Activated T-cell treated with anti-CD3 and anti-CD28 coated beads, Interleukin-2, amount 50 U/mL, for 72 hours (primary cell): ENCODE data around the gene TCF4. TPM values are rescaled to one million over a fixed set of nuclear protein-coding genes. Genes with fewer than 3 reads are reported as not detected.
A peak's percentile ranks its signal among the peaks of the same experiment; 100 is the strongest.

ENCODE experiments used
- ATAC-seq, 2 donors: fragments of 150-1000 bp; cut with Tn5 transposase; replicated peaks in 1 of 2; 2 replicates each; pipeline ENCODE4 v1.10.0; 2021; ENCODE audit warnings: moderate library complexity in 2 of 2, mild to moderate bottlenecking in 1 of 2
- DNase-seq, 2 donors: peaks; one replicate each; pipeline ENCODE4 v3.0.0; 2021 to 2022; ENCODE audit warnings: mixed read lengths in 1 of 2
- H3K27ac Mint-ChIP-seq: one replicate; pipeline ENCODE4 v1.8.0; 2022; ENCODE audit warnings: mild to moderate bottlenecking, moderate library complexity, mixed read lengths
- H3K27me3 Mint-ChIP-seq: one replicate; pipeline ENCODE4 v1.8.0; 2022; ENCODE audit warnings: low read depth, mixed read lengths
- H3K36me3 Mint-ChIP-seq, 2 donors: one replicate each; pipeline ENCODE4 v1.8.0; 2022; ENCODE audit warnings: mixed read lengths in 2 of 2, mild to moderate bottlenecking in 1 of 2; ENCODE audit not compliant: insufficient read depth in 2 of 2
- H3K4me1 Mint-ChIP-seq: one replicate; pipeline ENCODE4 v1.8.0; 2022; ENCODE audit warnings: low read depth, mixed read lengths
- H3K4me3 Mint-ChIP-seq, 2 donors: one replicate each; pipeline ENCODE4 v1.8.0; 2022; ENCODE audit warnings: mild to moderate bottlenecking in 2 of 2, mixed read lengths in 2 of 2, moderate library complexity in 2 of 2
- H3K9me3 Mint-ChIP-seq, 2 donors: one replicate each; pipeline ENCODE4 v1.8.0; 2022; ENCODE audit warnings: mixed read lengths in 2 of 2
- total RNA-seq, 2 donors: library from RNA; stranded (reverse); gene quantifications; one replicate each; pipeline ENCODE4 v1.2.3, GENCODE V29; 2022

The TCF4 gene
- total RNA-seq, 2 donors from 2014 or later: 1.8 to 2.4 TPM

- no peak overlapping the region for H3K27ac Mint-ChIP-seq
- H3K27me3 Mint-ChIP-seq: peaks cover 20% of the 10 kb centered on the region
- no peaks in the 10 kb centered on the region for H3K9me3 Mint-ChIP-seq
- H3K36me3 Mint-ChIP-seq: no peaks in the 10 kb centered on the region
- H3K4me1 Mint-ChIP-seq: no peaks in the 10 kb centered on the region
- no peak for DNase-seq
- no peak for ATAC-seq
- no peak overlapping the region for H3K4me3 Mint-ChIP-seq
These were observed 122.7 kb downstream of the TCF4 start for GRCh38 chr18:55465313-55465712.

- no peaks in the 10 kb centered on the region for H3K4me1 Mint-ChIP-seq
- no peak overlapping the region for H3K4me3 Mint-ChIP-seq
- DNase-seq: no peak
- H3K27ac Mint-ChIP-seq: no peak overlapping the region
- H3K9me3 Mint-ChIP-seq: no peaks in the 10 kb centered on the region
- H3K36me3 Mint-ChIP-seq: no peaks in the 10 kb centered on the region
- peaks cover 20% of the 10 kb centered on the region for H3K27me3 Mint-ChIP-seq
- no peak for ATAC-seq
These were observed 123.4 kb downstream of the TCF4 start for GRCh38 chr18:55464581-55464980.

GRCh38 chr18:55462652-55463051 is 125.3 kb downstream of the TCF4 start:
- no peak for DNase-seq
- peaks cover 13% of the 10 kb centered on the region for H3K27me3 Mint-ChIP-seq
- no peak overlapping the region for H3K27ac Mint-ChIP-seq
- H3K4me3 Mint-ChIP-seq: no peak overlapping the region
- ATAC-seq: no peak
- no peaks in the 10 kb centered on the region for H3K36me3 Mint-ChIP-seq
- H3K4me1 Mint-ChIP-seq: no peaks in the 10 kb centered on the region
- no peaks in the 10 kb centered on the region for H3K9me3 Mint-ChIP-seq

GRCh38 chr18:55461848-55462247 is 126.1 kb downstream of the TCF4 start:
- Mint-ChIP-seq H3K36me3 (no peaks in the 10 kb centered on the region), H3K27me3 (peaks cover 5% of the 10 kb centered on the region)

GRCh38 chr18:55458456-55459203 is 129.4 kb downstream of the TCF4 start:
- DNase-seq: no peak
- Mint-ChIP-seq H3K36me3 (no peaks in the 10 kb centered on the region), H3K27ac (no peak overlapping the region), H3K4me3 (no peak overlapping the region), H3K9me3 (no peaks in the 10 kb centered on the region), H3K4me1 (no peaks in the 10 kb centered on the region), H3K27me3 (peaks cover 5% of the 10 kb centered on the region)
- ATAC-seq: no peak

More at GRCh38 chr18:55461848-55462247, 126.1 kb downstream of the TCF4 start:
- no peaks in the 10 kb centered on the region for H3K9me3 Mint-ChIP-seq
- no peak overlapping the region for H3K4me3 Mint-ChIP-seq
- no peaks in the 10 kb centered on the region for H3K4me1 Mint-ChIP-seq
- DNase-seq (no peak), ATAC-seq (no peak)
- H3K27ac Mint-ChIP-seq: no peak overlapping the region

- no peak overlapping the region for H3K4me3 Mint-ChIP-seq
- no peaks in the 10 kb centered on the region for H3K36me3 Mint-ChIP-seq
- H3K4me1 Mint-ChIP-seq: no peaks in the 10 kb centered on the region
- no peaks in the 10 kb centered on the region for H3K9me3 Mint-ChIP-seq
- peaks cover 5% of the 10 kb centered on the region for H3K27me3 Mint-ChIP-seq
- no peak overlapping the region for H3K27ac Mint-ChIP-seq
- no peak for DNase-seq
- ATAC-seq: peak in 1 of 2 donors; percentile 50
These were observed 131.0 kb downstream of the TCF4 start for GRCh38 chr18:55457028-55457427.

- peaks cover 5% of the 10 kb centered on the region for H3K27me3 Mint-ChIP-seq
- ATAC-seq (no peak), DNase-seq (no peak)
- H3K36me3 Mint-ChIP-seq: no peaks in the 10 kb centered on the region
- H3K4me1 Mint-ChIP-seq: no peaks in the 10 kb centered on the region
- no peaks in the 10 kb centered on the region for H3K9me3 Mint-ChIP-seq
- no peak overlapping the region for H3K27ac Mint-ChIP-seq
- no peak overlapping the region for H3K4me3 Mint-ChIP-seq
These were observed 132.1 kb downstream of the TCF4 start for GRCh38 chr18:55455938-55456337.

GRCh38 chr18:55453186-55453585 is 134.8 kb downstream of the TCF4 start:
- DNase-seq: no peak
- no peak for ATAC-seq
- Mint-ChIP-seq H3K9me3 (no peaks in the 10 kb centered on the region), H3K4me1 (no peaks in the 10 kb centered on the region), H3K27ac (no peak overlapping the region), H3K4me3 (no peak overlapping the region), H3K36me3 (no peaks in the 10 kb centered on the region), H3K27me3 (peaks cover 5% of the 10 kb centered on the region)

GRCh38 chr18:55452123-55452611 is 135.8 kb downstream of the TCF4 start:
- peaks cover 5% of the 10 kb centered on the region for H3K27me3 Mint-ChIP-seq
- DNase-seq: no peak
- ATAC-seq: no peak
- H3K4me3 Mint-ChIP-seq: no peak overlapping the region
- no peaks in the 10 kb centered on the region for H3K36me3 Mint-ChIP-seq
- H3K4me1 Mint-ChIP-seq: no peaks in the 10 kb centered on the region
- no peaks in the 10 kb centered on the region for H3K9me3 Mint-ChIP-seq
- no peak overlapping the region for H3K27ac Mint-ChIP-seq

- peaks cover 0 to 3% of the 10 kb centered on the region in 2 donors for H3K36me3 Mint-ChIP-seq
- ATAC-seq (no peak), DNase-seq (no peak)
- no peak overlapping the region for H3K4me3 Mint-ChIP-seq
- H3K27ac Mint-ChIP-seq: no peak overlapping the region
- no peaks in the 10 kb centered on the region for H3K4me1 Mint-ChIP-seq
- H3K27me3 Mint-ChIP-seq: peaks cover 8% of the 10 kb centered on the region
- H3K9me3 Mint-ChIP-seq: peaks cover 0 to 3% of the 10 kb centered on the region in 2 donors
These were observed 138.4 kb downstream of the TCF4 start for GRCh38 chr18:55449412-55450140.

GRCh38 chr18:55448420-55448819 is 139.6 kb downstream of the TCF4 start:
- Mint-ChIP-seq H3K27ac (no peak overlapping the region), H3K27me3 (peaks cover 6% of the 10 kb centered on the region), H3K9me3 (peaks cover 0 to 3% of the 10 kb centered on the region in 2 donors), H3K4me1 (no peaks in the 10 kb centered on the region), H3K36me3 (peaks cover 0 to 3% of the 10 kb centered on the region in 2 donors), H3K4me3 (no peak overlapping the region)
- ATAC-seq (no peak), DNase-seq (no peak)

GRCh38 chr18:55447672-55448018 is 140.3 kb downstream of the TCF4 start:
- ATAC-seq (no peak), DNase-seq (no peak)
- H3K36me3 Mint-ChIP-seq: peaks cover 0 to 3% of the 10 kb centered on the region in 2 donors
- H3K4me3 Mint-ChIP-seq: no peak overlapping the region
- peaks cover 6% of the 10 kb centered on the region for H3K27me3 Mint-ChIP-seq
- no peaks in the 10 kb centered on the region for H3K4me1 Mint-ChIP-seq
- H3K9me3 Mint-ChIP-seq: peaks cover 0 to 3% of the 10 kb centered on the region in 2 donors
- H3K27ac Mint-ChIP-seq: no peak overlapping the region

GRCh38 chr18:55446996-55447671 is 140.9 kb downstream of the TCF4 start:
- Mint-ChIP-seq H3K27ac (no peak overlapping the region), H3K9me3 (peaks cover 0 to 3% of the 10 kb centered on the region in 2 donors), H3K36me3 (peaks cover 0 to 3% of the 10 kb centered on the region in 2 donors), H3K4me3 (no peak overlapping the region), H3K27me3 (peaks cover 6% of the 10 kb centered on the region), H3K4me1 (no peaks in the 10 kb centered on the region)
- ATAC-seq: no peak
- DNase-seq: no peak
